Choroid plexus epithelial cell (primary cell): Measurements from ENCODE around the gene COL4A1.

Source experiments
- DNase-seq: peaks from one replicate; pipeline ENCODE4 v3.0.0-alpha.2; 2010; ENCODE audit warnings: low read depth
- H3K4me3 ChIP-seq: 2 replicates; pipeline ENCODE4 v1.5.1; 2011; ENCODE audit warnings: low read depth, mild to moderate bottlenecking, control low read depth, low read length, moderate library complexity
- CTCF ChIP-seq: conservative IDR thresholded peaks from 2 replicates; pipeline ENCODE4 v1.5.1; 2011; ENCODE audit warnings: low read depth, mild to moderate bottlenecking, control low read depth, inconsistent platforms, low read length, moderate library complexity

COL4A1 gene

GRCh38 chr13:110306960-110307766, at the start of gene COL4A1, which contains the start of gene COL4A2:
Gene COL4A1 (minus strand): TSS chr13:110307157. CDS start chr13:110307027, 130 bp downstream.
Gene COL4A2 (plus strand): TSS chr13:110307284. CDS start chr13:110307904, 620 bp downstream.
- H3K4me3 ChIP-seq: peak within 1 kb of the TSS; percentile 68
- TF ChIP-seq CTCF: no peak
- peak; percentile 88 for DNase-seq

GRCh38 chr13:110356362-110356761, 49.4 kb upstream of the COL4A1 start:
- TF ChIP-seq CTCF: no peak
- no peak overlapping the region for H3K4me3 ChIP-seq
- no peak for DNase-seq

- H3K4me3 ChIP-seq: no peak overlapping the region
- DNase-seq: no peak
- no peak for TF ChIP-seq CTCF
Observed at GRCh38 chr13:110354715-110355473, 47.9 kb upstream of the COL4A1 start.

- no peak overlapping the region for H3K4me3 ChIP-seq
- no peak for TF ChIP-seq CTCF
- DNase-seq: no peak
Observed at GRCh38 chr13:110354123-110354627, 47.2 kb upstream of the COL4A1 start.

- no peak overlapping the region for H3K4me3 ChIP-seq
- no peak for TF ChIP-seq CTCF
- no peak for DNase-seq
Observed at GRCh38 chr13:110353339-110353977, 46.5 kb upstream of the COL4A1 start.

- DNase-seq: no peak
- peak; percentile 37 for TF ChIP-seq CTCF
- H3K4me3 ChIP-seq: no peak overlapping the region
Observed at GRCh38 chr13:110352735-110353134, 45.8 kb upstream of the COL4A1 start.
